ENCODE data around the gene JMJD8.

JMJD8 gene

DNA sequence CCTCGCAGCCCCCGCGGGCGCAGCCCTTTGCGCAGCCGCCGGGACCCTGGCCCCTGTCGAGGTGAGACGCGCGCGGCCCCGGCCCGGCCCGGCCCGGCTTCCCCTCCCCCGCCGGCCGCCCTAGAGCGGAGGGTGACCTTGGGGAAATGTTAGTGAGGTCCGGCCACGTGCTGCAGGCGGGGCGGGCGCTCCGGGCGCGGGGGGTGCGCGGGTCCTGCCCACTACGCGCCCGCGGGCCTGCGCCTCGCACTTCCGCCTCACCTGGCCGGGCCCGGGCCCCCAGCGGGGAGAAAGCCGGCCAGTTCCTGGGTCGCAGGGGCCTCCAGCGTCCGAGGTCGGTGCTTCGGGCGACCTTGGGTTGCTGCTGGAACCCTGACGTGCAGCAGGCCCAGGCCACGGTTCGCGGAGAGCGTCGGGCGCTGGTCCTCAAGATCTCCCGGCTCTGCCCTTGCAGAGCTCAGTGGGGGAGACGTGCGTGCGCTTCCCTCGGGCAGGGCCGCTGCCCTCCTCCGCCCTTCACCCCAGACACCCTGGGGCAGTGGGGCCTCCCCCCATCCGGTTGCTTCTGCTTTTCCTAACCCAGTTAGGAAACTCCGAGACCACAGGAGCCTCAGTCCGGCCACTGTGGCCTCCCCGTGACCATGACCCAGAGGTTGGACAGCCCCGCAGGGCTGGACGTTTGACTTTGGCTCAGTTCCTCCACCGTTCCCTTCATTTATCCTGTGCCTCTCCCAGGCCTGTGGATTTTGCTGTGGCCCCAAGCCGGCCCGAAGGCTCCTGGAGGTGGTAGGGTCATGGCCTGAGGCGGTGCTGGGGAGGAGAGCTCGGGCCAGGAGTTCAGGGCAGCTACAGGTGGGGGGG, 41.7 kb downstream of the JMJD8 start:
- DNase-seq (ENCODE audit: low read depth, low spot score) = no peak

DNA sequence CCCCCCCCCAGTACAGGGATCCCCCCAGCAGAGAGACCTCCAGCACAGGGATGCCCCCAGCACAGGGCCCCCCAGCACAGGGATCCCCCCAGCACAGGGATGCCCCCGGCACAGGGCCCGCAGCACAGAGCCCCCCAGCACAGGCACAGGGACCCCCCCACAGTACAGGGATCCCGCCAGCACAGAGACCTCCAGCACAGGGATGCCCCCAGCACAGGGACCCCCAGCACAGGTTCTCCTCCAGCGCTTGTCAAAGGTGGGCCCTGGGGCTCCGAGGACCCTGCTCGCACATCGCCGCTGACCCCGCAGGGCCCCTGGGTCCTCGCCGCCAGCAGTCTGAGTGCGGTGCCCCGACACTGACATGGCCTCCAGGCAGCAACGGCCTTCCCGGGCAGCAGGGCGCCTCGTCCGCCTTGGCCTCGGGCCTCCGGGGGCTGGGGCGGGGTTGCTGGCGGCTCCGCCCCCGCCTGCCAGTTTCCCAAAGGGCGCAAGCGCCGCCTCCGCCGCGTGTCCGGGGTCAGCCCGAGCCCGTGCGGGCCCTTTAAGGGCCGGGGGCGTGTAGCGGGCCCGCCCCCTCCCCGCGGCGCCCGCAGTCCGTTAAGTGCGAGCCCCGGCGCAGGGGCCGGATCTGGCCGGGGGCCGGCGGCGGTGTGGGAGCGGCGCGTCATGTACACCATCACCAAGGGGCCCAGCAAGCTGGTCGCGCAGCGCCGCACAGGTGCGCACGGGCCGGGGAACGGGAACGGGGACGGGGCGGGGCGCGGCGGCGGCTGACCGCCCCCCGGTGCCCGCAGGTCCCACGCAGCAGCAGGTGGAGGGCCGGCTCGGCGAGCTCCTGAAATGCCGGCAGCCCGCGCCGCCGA, 42.6 kb downstream of the JMJD8 start, which contains the start of gene MCRIP2:
TSS of gene MCRIP2 (plus strand) at position 503 of the 863 bp plus-strand sequence. CDS start at position 667, 164 bp downstream.
- no peak for DNase-seq (ENCODE audit: low read depth, low spot score)

DNA sequence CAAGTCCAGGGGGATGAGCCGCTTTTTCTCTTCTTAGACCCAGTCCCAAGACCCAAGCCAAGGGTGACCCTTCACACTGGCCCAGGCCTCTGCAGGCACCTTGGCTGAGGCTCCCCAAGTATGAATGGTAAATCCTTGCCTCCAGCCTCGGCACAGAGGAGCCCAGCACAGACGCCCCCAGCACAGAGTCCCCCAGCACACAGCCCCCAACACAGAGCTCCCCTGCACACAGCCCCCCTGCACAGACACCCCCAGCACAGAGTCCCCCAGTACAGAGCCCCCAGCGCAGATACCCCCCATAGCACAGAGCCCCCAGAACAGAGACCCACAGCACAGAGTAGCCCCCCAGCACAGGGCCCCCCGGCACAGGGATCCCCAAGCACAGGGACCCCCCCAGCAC, 43.5 kb downstream of the JMJD8 start:
- DNase-seq (ENCODE audit: low read depth, low spot score) = no peak

DNA sequence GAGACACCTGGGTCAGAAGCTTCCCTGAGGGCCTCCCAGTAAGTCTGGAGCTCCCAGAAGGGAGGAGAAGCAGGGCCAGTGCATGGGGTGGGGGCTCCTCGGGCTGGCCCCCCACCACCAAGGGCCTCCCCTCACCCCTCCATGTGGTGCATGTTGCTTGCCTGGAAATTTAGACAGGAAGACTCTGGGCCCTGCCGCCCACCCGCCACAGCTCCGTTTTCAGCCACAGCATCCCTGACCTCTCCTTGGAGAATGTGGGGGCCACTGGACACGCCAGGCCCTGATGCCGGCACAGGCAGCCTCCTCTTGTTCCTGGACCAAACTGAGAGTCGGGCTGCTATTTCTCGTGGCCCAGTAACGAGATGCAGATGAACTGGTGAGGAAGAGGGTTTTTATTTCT, 45.3 kb downstream of the JMJD8 start:
- no peak for DNase-seq (ENCODE audit: low read depth, low spot score)

DNA sequence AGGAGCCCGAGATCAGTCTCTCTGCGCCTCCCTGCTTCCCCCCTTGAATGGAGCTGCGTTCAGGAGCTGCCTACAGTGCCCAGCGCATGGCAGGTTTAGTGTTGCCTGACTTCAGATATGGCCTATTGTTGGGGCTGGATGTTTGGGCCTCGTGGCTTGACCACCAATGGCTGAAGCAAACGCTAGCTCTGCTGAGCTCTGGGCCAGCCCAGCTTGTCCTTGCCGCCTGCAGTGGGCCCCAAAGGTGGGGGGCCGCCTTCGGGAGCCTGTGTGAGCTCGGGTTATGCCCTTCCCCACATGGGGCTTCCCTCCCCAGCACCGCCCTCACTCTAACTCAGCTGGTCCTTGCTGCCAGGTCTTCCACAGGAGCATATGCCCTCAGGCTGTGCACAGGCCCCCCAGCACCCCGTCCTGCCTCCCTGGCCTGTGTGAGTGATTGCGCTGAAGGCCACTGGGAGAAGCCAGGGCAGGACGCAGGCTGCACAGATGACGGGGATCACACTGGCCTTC, 46.0 kb downstream of the JMJD8 start:
- DNase-seq (ENCODE audit: low read depth, low spot score) = no peak

DNA sequence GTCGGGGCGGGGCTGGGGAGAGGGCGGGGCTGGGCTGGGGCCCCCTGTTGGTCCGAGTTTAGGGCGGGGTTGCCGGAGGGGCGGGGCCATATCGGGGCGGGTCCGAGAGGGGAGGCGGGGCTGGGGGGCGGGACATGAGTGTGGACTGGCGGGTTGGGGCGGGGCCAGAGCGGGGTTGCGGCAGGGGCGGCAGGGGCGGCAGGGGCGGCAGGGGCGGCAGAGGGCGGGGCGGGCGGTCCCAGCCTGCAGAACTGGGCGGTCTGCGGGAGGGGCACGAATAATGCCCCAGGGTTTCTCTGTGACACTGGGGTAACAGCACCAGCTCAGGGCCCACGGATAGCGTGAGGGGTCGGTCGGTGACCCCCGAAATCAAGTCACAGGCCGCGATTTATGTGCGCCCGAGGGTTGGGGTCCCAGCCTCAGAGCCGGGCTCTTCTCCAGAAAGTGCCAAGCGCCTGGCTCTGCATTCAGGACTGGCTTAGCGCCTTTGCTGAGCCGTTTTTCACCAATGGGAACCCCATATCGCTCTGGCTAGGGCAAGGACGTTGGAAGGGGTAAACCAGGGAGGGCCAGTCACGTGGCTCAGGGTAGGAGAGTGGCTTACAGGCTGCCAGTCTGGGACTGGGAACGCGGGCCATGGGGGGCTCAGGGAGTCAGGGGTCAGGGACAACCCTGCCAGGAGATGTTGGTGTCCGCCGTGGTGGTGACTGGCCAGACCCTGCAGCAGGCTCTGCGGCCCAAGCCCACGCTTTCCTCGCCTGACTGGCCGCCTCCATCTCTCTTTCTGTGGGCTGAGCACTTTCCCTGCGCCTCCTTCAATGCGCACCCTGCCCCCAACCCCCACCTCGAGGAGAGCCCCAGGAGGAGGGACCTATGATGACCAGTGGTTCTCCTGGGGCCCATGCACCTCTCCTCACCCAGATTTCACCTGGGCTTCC, 46.8 kb downstream of the JMJD8 start:
- peak; percentile 73 for DNase-seq (ENCODE audit: low read depth, low spot score)

DNA sequence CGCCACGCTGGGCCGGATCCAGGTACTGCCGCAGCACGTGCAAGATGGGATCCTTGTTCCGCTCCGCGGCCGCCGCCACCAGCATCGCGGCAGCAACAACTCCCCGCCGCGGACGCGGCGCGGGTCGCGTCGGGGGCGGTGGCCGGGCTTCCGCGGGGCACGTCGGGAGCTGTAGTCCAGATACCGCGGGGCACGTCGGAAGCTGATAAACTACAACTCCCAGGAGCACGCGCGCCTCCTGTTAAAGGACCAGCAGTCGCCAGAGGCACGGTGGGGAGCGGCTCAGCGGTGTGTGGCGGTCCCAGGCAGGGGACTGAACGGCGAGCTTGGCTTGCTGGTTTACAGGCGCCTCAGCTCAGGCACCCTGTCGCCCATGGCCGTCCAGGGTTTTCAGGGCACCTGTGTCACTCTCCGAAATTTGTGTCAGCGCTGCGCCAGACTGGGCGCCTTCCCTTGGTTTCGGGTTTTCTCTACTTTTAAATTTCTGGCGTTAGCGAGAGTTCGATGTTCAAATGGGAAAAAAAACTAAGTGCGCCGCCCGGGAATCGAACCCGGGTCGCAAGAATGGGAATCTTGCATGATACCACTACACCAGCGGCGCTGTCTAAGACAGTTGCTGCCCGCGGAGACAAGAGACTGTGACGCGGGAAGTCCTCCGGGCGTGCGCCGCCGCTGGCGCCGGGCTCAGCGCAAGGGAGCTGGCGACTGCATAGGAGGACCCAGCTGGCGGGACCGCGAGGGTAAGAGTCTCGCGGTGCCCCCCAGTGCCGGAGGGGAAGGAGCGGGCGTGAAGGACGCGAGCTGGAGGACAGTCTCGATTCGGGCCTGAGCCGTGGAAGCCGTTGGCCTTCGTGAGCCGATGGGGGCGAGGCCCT, 47.7 kb downstream of the JMJD8 start, which contains the start of gene METTL26:
TSS of gene METTL26 (minus strand) at position 100 of the 875 bp plus-strand sequence. CDS start at position 85, 15 bp downstream.
- peak; percentile 86 for DNase-seq (ENCODE audit: low read depth, low spot score)

DNA sequence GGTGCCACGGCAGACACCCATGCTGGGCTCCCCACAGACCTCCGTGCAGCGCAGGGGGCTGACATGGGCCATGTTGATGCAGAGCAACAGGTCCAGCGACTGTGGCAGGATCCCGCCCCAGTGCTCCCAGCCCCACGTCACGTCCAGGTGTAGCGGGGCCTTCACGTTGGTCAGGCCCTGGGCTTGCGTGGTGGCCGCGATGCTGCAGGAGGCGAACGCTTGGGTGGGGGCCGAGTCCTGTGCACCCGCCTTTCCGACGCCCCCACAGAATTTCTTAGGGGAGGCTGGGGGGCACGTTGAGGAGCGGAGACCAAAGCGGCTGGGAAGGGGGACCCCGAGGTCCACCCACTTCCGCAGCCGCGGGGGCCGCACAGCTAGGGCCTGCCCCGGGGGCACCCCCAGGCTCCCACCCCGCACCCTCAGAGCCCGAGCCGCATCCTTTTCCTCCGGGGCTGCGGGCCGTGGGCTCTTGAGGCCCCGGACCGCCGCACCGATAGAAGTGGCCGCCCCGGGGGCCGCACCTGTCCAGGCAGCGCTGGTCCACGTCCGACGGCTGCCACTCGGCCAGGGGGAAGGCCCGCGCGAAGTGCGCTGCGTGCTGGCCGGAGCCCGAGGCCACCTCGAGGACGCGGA, 48.4 kb downstream of the JMJD8 start:
- DNase-seq (ENCODE audit: low read depth, low spot score) = no peak

DNA sequence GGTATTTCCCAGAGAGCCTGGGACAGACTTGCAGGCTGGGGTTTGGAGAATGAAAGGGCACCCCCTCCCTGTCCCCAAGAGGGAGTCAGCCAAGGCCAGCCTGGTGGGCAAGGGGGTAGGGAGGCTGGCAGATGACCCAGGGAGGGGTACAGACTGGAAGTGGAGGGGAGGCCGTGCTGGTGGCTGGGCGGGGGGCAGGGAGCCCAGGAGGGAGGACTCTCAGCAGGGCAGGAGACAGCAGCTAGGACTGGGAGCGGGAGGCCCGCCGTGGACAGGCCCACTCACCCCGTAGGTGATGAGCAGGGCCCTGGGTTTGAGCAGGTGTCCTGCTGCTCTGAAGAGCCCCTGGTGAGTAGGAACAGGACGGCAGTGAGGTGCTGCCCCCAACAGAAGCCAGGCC, 49.1 kb downstream of the JMJD8 start:
- no peak for DNase-seq (ENCODE audit: low read depth, low spot score)

DNA sequence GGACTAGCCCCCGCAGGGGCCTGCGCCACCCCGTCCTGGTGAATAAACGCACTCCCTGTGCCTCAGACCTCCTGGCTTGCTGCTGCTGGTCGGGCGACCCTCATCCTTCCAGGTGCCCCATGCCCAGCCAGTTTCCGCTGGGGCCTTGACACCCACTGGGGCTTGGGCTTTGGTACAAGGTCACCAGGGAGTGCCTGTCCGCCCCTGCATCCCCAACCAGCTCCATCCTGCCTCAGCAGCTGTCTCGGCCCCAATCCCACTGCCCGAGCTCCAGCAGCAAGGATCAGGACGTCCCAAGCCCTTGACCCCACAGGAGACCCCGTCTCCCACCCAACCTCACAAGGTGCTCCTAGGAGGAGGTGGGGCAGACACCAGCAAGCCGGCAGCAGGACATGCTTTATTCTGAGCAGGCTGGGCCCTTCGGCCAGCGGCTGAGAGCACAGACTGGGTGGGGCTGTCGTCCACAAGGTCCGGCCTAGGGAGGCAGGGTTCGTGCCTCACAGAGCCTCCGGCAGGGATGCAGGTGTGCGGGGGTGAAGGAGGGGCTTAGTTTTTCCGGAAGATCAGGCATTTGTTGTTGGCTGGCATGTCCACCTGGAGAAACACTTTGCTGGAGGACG, 50.0 kb downstream of the JMJD8 start:
- DNase-seq (ENCODE audit: low read depth, low spot score) = no peak

DNA sequence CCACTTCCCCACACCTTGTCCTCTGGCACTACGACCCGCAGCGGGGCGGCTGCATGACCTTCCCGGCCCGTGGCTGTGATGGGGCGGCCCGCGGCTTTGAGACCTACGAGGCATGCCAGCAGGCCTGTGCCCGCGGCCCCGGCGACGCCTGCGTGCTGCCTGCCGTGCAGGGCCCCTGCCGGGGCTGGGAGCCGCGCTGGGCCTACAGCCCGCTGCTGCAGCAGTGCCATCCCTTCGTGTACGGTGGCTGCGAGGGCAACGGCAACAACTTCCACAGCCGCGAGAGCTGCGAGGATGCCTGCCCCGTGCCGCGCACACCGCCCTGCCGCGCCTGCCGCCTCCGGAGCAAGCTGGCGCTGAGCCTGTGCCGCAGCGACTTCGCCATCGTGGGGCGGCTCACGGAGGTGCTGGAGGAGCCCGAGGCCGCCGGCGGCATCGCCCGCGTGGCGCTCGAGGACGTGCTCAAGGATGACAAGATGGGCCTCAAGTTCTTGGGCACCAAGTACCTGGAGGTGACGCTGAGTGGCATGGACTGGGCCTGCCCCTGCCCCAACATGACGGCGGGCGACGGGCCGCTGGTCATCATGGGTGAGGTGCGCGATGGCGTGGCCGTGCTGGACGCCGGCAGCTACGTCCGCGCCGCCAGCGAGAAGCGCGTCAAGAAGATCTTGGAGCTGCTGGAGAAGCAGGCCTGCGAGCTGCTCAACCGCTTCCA, 50.6 kb downstream of the JMJD8 start:
- no peak for DNase-seq (ENCODE audit: low read depth, low spot score)

DNA sequence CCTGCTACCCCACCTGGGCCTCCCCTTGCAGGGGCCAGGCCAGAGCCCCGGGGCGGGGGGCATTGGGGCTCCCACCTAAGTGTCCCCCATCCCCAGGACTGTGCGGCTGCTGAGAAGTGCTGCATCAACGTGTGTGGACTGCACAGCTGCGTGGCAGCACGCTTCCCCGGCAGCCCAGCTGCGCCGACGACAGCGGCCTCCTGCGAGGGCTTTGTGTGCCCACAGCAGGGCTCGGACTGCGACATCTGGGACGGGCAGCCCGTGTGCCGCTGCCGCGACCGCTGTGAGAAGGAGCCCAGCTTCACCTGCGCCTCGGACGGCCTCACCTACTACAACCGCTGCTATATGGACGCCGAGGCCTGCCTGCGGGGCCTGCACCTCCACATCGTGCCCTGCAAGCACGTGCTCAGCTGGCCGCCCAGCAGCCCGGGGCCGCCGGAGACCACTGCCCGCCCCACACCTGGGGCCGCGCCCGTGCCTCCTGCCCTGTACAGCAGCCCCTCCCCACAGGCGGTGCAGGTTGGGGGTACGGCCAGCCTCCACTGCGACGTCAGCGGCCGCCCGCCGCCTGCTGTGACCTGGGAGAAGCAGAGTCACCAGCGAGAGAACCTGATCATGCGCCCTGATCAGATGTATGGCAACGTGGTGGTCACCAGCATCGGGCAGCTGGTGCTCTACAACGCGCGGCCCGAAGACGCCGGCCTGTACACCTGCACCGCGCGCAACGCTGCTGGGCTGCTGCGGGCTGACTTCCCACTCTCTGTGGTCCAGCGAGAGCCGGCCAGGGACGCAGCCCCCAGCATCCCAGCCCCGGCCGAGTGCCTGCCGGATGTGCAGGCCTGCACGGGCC, 51.4 kb downstream of the JMJD8 start:
- DNase-seq (ENCODE audit: low read depth, low spot score) = no peak

DNA sequence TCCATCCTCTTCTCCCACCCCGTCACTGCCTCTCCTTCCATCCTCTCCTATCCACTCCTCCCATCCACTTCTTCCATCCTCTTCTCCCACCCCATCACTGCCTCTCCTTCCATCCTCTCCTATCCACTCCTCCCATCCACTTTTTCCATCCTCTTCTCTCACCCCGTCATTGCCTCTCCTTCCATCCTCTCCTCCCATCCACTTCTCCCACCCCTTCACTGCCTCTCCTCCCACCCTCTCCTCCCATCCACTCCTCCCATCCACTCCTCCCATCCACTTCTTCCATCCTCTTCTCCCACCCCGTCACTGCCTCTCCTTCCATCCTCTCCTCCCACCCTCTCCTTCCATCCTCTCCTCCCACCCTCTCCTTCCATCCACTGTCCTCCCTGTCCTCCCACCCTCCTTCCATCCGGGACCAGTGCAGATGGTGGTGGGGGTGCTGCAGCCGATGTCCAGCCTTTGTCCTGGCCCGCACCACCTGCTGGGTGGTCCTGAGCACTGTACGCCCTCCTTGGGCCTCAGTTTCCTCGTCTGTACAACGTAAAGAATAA, 52.3 kb downstream of the JMJD8 start:
- DNase-seq (ENCODE audit: low read depth, low spot score) = no peak

All from activated CD4-positive, CD25-positive, alpha-beta regulatory T cell treated with anti-CD3 and anti-CD28 coated beads, Interleukin-2, amount 50 U/mL, for 16 hours (primary cell).